ENCODE measurements around the gene GALNT18.

Gene GALNT18

GRCh38 chr11:11422411-11423128 is 199.2 kb downstream of the GALNT18 start:
- no peak overlapping the region for H3K4me3 ChIP-seq (ENCODE audit: low read depth, low read length)
- DNase-seq (ENCODE audit: low read depth) = no peak
- TF ChIP-seq, protein P1, sequence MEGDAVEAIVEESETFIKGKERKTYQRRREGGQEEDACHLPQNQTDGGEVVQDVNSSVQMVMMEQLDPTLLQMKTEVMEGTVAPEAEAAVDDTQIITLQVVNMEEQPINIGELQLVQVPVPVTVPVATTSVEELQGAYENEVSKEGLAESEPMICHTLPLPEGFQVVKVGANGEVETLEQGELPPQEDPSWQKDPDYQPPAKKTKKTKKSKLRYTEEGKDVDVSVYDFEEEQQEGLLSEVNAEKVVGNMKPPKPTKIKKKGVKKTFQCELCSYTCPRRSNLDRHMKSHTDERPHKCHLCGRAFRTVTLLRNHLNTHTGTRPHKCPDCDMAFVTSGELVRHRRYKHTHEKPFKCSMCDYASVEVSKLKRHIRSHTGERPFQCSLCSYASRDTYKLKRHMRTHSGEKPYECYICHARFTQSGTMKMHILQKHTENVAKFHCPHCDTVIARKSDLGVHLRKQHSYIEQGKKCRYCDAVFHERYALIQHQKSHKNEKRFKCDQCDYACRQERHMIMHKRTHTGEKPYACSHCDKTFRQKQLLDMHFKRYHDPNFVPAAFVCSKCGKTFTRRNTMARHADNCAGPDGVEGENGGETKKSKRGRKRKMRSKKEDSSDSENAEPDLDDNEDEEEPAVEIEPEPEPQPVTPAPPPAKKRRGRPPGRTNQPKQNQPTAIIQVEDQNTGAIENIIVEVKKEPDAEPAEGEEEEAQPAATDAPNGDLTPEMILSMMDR (IDR thresholded peaks at IDR 0.05; ENCODE audit: low read depth, low read length, missing control alignments) = no peak
- in situ Hi-C loops (cut with HindIII; ENCODE audit: low sequenced_read_pairs) = no loop called here

DNA sequence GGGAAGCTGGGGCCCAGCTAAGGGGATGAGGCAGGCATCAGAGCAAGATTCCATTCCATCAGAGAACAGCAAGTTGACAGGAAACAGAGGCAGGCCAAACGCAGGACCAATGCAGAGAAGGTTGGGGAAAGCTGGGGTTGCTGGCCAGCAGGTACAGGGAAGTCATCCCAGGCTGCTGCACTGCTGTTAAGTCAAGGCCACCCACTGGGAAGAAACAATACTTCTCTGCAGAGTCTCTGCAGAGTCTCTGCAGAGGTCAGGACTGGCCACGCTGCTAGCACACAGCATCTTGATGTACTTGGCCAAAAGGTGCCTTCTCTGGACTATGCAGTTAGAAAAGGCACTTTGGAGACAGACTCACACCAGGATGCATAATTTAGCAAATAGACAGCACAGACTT is 200.3 kb downstream of the GALNT18 start:
- in situ Hi-C loops (cut with HindIII; ENCODE audit: low sequenced_read_pairs) = no loop called here

DNA sequence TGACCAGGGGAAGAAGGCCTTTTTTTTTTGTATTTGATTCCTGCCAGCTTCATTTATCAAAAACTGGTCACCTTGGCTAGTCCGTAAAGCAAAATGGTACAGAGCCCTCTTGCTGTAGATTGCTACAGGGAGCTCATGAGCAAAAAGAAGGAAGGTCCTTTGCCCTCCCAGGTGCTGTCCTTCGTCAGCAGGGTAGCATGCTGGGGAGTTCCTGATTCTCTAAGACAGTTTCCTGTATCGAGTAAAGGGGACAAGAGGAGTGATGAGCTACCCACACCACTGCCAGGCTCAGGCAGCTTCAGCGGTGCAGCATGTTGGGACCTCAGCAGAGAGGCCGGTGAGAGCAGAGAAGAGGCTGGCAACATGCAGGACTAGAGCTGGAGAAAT is 200.9 kb downstream of the GALNT18 start:
- no peak for DNase-seq (ENCODE audit: low read depth)
- TF ChIP-seq, protein P1 (IDR thresholded peaks at IDR 0.05; ENCODE audit: low read depth, low read length, missing control alignments) = no peak
- in situ Hi-C loops (cut with HindIII; ENCODE audit: low sequenced_read_pairs) = no loop called here

More for the DNA sequence above, 200.3 kb downstream of the GALNT18 start:
- TF ChIP-seq, protein P1 (IDR thresholded peaks at IDR 0.05; ENCODE audit: low read depth, low read length, missing control alignments) = no peak
- H3K4me3 ChIP-seq (ENCODE audit: low read depth, low read length) = no peak overlapping the region
- DNase-seq (ENCODE audit: low read depth) = no peak

GRCh38 chr11:11420191-11420898 is 201.5 kb downstream of the GALNT18 start:
- H3K4me3 ChIP-seq (ENCODE audit: low read depth, low read length) = no peak overlapping the region
- in situ Hi-C loops (cut with HindIII; ENCODE audit: low sequenced_read_pairs) = no loop called here
- no peak for DNase-seq (ENCODE audit: low read depth)
- TF ChIP-seq, protein P1 (IDR thresholded peaks at IDR 0.05; ENCODE audit: low read depth, low read length, missing control alignments) = no peak

More for the DNA sequence above, 200.9 kb downstream of the GALNT18 start:
- H3K4me3 ChIP-seq (ENCODE audit: low read depth, low read length) = no peak overlapping the region

GRCh38 chr11:11419747-11420146 is 202.1 kb downstream of the GALNT18 start:
- DNase-seq (ENCODE audit: low read depth) = no peak
- in situ Hi-C loops (cut with HindIII; ENCODE audit: low sequenced_read_pairs) = no loop called here
- no peak overlapping the region for H3K4me3 ChIP-seq (ENCODE audit: low read depth, low read length)
- TF ChIP-seq, protein P1 (IDR thresholded peaks at IDR 0.05; ENCODE audit: low read depth, low read length, missing control alignments) = no peak

GRCh38 chr11:11416917-11417316 is 204.9 kb downstream of the GALNT18 start:
- peak; percentile 24 for DNase-seq (ENCODE audit: low read depth)
- in situ Hi-C loops (cut with HindIII; ENCODE audit: low sequenced_read_pairs) = no loop called here
- H3K4me3 ChIP-seq (ENCODE audit: low read depth, low read length) = no peak overlapping the region
- TF ChIP-seq, protein P1 (IDR thresholded peaks at IDR 0.05; ENCODE audit: low read depth, low read length, missing control alignments) = no peak

Data from astrocyte of the cerebellum (primary cell).